Heart left ventricle (tissue), 13 donors: Measurements from ENCODE around the gene GTF2I.

Experiments
- POLR2A ChIP-seq, 2 donors: fragments of 450-650 bp; IDR thresholded peaks; one replicate each; pipeline ENCODE4 v1.6.1; 2017; ENCODE audit warnings: antibody characterized with exemption in 2 of 2, mild to moderate bottlenecking in 2 of 2, moderate library complexity in 2 of 2
- TF ChIP-seq, protein P1 (sequence below), 12 donors: fragments of 200-600 bp; sonication (generic) in 4 of 12; IDR thresholded peaks; one replicate each; pipeline versions ENCODE4 v1.5.0 to v1.8.0; 2018 to 2022; ENCODE audit warnings: antibody characterized with exemption in 12 of 12, mild to moderate bottlenecking in 5 of 12
- donor health status: ischemic (EF 13 %, LVEDD 7.1; RV severe dilation, severe dysfunction).
- donor health status: DM: no; HTN: yes; CAD: no.
- donor health status: DM: no; HTN: no; CAD: no.
- donor health status: ischemic (EF 25% LVEDD 6.9; RV normal size, moderate dysfunction).
- donor health status: ischemic (EF 25% LVEDD 5.7; RV mildly dilated, moderate dysfunction).
- donor health status: ischemic (EF 35%, LVEDD 5.7; RV mildly dilated, moderate dysfunction).
- donor health status: nonischemic (EF 11% LVEDD 7.7; RV severe dilation, severe dysfunction).
- donor health status: DM: yes; HTN: yes; CAD: no.
- donor health status: PGD.
- donor health status: ischemic (EF 29% LVEDD 5.4; RV normal size, mild dysfunction).
- donor health status: nonischemic (EF 23%, LVEDD 6.1; RV moderate dilation, normal function).

DNA sequence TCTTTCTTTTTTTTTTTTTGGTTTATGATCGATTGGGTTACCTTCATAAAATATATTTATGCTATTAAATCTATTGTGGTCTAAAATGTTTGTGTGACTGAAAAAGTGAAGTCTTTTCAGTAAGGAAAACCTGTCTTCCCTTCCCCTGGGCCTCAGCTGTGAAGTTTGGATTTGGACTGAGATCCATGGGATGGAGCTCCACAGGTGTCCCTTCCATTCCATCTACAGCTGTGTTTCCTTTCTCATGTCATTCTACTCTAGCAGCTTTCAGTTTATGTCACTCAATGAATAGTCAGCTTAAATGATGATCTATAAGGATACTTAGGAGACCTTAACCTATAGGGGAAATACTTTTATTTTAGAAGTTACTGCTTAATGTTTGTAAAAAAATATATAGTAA lies 68.3 kb downstream of the GTF2I start:
- TF ChIP-seq, protein P1, sequence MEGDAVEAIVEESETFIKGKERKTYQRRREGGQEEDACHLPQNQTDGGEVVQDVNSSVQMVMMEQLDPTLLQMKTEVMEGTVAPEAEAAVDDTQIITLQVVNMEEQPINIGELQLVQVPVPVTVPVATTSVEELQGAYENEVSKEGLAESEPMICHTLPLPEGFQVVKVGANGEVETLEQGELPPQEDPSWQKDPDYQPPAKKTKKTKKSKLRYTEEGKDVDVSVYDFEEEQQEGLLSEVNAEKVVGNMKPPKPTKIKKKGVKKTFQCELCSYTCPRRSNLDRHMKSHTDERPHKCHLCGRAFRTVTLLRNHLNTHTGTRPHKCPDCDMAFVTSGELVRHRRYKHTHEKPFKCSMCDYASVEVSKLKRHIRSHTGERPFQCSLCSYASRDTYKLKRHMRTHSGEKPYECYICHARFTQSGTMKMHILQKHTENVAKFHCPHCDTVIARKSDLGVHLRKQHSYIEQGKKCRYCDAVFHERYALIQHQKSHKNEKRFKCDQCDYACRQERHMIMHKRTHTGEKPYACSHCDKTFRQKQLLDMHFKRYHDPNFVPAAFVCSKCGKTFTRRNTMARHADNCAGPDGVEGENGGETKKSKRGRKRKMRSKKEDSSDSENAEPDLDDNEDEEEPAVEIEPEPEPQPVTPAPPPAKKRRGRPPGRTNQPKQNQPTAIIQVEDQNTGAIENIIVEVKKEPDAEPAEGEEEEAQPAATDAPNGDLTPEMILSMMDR (IDR thresholded peaks at IDR 0.05), result no peak
- TF ChIP-seq POLR2A (IDR thresholded peaks at IDR 0.05), result no peak
